Cardiac septum (tissue), 1 donor: ENCODE data around the gene CCDC188. TPM values are rescaled to one million over a fixed set of nuclear protein-coding genes. Genes with fewer than 3 reads are reported as not detected.

Experiments used
- DNase-seq: peaks from one replicate; pipeline ENCODE4 v3.0.0-alpha.2; 2020; ENCODE audit warnings: low spot score
- intact Hi-C: fragments of 100-400 bp; cut with DNase I; formaldehyde crosslinking; loops from one replicate; pipeline ENCODE4 v1.14.0; 2022
- total RNA-seq: library from RNA; stranded (reverse); fragmentation: NEBNext Ultra II Directional; extraction: Animal tissue kit (Norgen Biotek cat#: 25700); gene quantifications from one replicate; pipeline ENCODE4 v1.2.1, GENCODE V29; 2021
- donor health status: DM: no; HTN: no; CAD: no.

The CCDC188 gene
- total RNA-seq, 1 donor from 2014 or later = 0.67 TPM

- no peak for DNase-seq
- intact Hi-C loops = no loop called here
Observed at GRCh38 chr22:20139391-20140106, 11.3 kb downstream of the CCDC188 start.

DNA sequence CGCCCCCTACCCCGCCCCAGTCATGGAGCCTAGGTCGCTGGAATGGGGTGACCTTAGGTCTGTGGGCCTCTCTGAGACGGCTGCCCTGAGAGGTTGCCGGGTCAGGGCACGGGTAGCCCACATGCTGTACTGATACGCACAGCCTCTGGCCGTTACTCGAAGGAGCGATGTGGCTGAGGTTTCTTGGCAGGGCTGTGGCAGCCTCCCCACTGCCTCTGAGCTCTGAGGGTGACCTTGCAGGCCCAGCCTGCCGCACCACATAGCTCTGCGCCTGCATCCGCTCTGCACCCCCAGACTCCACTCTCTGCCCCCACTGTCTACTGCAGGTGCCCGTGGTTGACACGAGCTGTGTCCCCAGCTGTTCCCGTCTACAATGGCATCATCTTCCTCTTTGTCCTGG lies 12.0 kb downstream of the CCDC188 start:
- intact Hi-C loops = no loop called here
- DNase-seq = no peak

DNA sequence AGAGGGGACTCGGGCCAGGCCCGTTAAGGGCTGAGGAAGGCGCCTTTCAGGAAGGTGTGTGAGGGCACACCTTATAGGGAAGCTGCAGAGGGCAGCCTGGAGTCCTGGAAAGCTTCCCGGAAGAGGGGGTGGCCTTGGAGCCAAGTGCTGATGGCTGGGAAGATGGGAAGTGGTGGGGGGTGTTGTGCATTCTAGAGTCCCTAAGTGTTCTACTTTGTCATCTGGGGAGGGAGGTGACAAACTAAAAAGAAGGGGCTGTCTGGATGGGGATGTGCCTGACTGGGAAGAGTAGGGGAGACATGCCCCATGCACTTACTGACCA lies 12.5 kb downstream of the CCDC188 start:
- intact Hi-C loops = no loop called here

DNA sequence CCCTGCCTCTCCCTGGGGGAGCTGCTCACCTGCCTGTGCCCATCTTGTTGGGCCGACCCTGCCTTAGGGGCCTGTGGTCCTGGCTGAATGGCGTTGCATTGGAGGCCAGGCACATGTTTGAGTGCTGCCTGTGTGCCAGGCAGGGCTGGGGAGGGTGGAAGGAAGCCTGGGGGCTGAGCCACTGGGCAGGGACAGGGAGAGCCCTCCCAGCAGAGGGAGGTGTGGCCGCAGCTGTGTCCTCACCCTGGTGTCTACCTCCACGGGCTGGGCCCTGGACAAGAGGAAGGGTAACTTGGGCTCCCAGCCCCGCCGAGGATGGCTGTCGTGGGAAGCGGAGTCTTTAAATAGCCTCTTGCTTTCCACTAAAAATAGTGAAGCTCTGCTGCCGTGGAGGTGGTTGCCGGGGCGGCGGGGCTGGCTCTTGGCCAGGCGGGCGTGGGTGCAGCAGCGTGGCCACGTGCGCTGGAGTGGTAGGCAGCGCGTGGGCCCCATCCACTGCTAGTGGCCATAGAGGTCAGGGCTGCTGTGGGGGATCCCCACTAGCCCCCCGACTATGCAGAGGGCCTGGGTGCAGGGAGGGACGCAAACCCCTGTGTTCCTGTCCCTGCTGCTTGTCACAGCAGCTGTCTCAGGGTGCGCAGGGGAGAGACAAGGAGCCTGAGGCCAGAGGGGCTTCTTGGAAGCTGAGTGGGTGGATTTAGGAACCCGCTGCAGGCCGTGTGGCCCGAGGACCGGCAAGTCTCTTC lies 13.0 kb downstream of the CCDC188 start:
- peak; percentile 86 for DNase-seq
- intact Hi-C loops = no loop called here

More for the DNA sequence above, 12.5 kb downstream of the CCDC188 start:
- no peak for DNase-seq

DNA sequence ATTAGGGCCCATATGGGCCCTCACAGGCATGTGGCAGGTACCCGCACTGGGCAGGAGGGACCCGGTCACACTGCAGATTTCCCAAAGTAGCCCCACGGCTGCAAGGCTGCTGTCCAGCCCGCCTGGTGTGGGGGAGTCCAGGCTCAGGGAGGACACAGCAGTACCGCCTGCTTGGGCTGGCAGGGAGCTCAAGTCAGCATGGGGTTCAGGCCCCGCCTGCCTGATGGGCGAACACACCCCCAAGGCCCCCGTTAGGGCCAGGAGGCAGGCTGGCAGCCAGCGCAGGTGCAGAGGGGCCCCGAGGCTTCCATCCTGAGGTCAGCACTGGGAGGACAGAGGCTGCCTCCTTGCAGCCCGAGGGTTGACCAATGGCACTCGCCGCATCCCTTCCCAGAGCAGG lies 13.7 kb downstream of the CCDC188 start:
- intact Hi-C loops = no loop called here

DNA sequence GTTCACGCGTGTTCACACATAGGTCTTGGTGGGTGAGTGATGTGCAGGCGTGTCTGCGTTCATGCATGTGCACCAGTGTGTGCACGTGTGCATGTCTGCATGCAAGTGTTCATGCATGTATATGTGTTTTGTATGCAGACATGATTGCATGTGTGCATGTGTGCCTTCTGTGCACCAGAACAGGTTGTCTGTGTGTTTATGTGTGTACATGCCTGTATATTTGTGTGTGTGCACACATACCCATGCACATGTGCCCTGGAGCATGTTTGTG lies 14.3 kb downstream of the CCDC188 start:
- intact Hi-C loops = no loop called here
- no peak for DNase-seq

More for the DNA sequence above, 13.7 kb downstream of the CCDC188 start:
- no peak for DNase-seq

DNA sequence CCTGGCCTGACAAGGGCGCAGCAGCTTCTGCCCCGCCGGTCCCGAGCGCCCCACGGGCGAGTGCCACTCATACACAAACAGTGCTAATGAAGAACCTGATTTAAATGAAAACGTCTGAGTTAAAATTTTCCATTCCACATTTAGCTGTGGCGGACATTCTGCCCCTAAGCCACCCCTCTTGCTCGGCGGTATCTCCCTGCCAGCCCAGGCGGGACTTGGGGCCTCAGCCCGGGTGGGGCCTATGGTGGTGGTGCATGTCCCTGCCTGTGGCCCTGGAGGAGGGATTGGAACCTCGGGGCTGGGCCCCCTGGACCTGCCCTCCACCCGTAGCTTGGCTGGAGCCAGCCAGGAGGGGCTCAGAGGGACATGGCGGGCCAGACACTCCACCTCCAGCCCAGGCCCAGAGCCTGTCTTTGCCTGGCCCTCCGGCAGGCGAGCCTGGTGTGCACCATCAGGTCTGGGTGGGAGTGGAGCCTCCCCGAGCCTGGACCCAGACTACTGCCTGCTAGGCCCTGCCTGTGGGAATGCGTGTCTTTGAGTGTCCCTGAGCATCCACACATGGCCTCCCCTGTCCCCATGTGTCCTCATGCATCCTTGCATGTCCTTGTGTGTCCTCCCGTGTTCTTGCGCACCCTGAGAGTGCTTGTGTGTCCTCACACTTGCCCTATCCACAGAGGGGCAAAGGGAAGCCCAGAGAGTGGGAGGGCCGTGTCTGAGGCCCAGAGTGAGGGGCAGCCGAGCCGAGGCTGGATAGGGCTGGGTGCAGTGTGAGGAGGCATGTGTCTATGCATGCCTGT lies 14.9 kb downstream of the CCDC188 start:
- intact Hi-C loops = no loop called here
- no peak for DNase-seq

- intact Hi-C loops = no loop called here
- DNase-seq = no peak
Observed at GRCh38 chr22:20135265-20135664, 15.6 kb downstream of the CCDC188 start.

- intact Hi-C loops = no loop called here
- no peak for DNase-seq
Observed at GRCh38 chr22:20133930-20134549, 16.8 kb downstream of the CCDC188 start.

DNA sequence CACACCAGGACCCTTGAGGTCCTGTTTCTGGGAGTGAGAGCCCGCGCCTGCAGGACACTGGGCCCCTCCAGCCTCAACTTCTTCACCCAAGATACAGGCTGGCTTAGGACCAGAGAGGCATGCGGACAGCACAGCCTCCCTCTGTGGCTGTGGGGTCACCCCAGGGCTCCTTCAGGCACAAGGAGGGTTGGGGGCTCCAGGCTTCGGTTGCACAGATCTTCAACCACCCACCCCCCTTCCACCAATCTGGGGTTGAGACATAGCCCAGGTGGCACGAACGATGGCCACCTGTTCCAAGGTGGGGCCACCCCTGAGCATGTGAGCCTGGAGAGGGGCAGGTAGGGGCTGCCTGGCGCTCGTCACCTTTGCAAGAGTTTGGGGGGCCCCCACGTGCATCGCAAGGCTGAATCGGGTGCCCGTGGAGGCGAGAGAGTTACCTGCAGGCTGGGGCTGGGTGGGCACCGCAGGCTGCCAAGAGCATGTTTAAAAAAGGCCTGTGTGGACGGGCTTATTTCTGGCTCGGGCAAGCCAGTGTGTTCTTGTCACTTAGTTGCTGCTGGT lies 18.1 kb downstream of the CCDC188 start:
- intact Hi-C loops = no loop called here
- DNase-seq = no peak

DNA sequence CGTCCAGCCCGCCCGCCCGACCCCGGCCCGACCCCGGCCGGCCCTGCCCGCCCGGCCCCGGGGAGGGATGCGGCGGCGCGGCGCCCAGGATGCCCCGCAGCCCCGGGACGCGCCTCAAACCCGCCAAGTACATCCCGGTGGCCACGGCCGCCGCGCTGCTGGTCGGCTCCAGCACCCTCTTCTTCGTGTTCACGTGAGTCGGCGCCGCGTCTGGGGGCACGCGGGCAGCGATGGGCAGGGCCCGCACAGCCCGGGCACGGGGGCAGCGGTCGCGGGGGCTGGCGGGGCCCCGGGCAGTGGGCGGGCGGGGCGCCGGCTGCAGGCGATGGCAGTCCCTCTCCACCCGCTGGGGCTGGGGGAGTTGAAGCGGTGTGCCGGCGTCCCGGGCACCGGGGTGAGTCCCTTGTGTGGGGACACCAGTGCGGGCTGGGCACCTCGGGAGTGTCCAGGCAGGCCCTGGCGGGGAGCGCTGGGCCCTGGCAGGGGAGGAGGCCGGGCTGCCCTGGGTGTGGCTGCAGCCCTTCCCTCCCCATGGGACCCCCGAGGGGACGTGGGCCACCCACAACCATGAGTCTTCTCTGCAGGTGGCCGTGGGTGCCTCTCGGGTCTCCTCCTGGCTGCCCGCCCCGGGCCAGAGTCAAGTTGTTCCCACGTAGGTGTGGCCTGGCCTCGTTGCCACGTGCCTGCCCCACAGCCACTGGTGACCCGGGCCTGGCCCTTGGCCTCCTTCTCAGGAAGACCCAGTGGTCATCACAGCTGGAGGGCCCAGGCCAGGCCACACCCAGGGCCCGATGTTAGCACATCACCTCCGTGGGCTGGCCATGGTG lies 18.8 kb downstream of the CCDC188 start:
- intact Hi-C loops = loop anchor here (2.0 kb wide), 1 partner anchor 115 kb away; the partner anchor contains the start of gene ARVCF
- no peak for DNase-seq

- intact Hi-C loops = loop anchor here (2.0 kb wide), 1 partner anchor 115 kb away; the partner anchor contains the start of gene ARVCF
- DNase-seq = no peak
Observed at GRCh38 chr22:20131597-20131858, 19.3 kb downstream of the CCDC188 start, which contains the start of gene ZDHHC8. Gene ZDHHC8, plus strand, starts transcription at chr22:20131804. Its CDS starts 144 bp downstream, at chr22:20131948.

DNA sequence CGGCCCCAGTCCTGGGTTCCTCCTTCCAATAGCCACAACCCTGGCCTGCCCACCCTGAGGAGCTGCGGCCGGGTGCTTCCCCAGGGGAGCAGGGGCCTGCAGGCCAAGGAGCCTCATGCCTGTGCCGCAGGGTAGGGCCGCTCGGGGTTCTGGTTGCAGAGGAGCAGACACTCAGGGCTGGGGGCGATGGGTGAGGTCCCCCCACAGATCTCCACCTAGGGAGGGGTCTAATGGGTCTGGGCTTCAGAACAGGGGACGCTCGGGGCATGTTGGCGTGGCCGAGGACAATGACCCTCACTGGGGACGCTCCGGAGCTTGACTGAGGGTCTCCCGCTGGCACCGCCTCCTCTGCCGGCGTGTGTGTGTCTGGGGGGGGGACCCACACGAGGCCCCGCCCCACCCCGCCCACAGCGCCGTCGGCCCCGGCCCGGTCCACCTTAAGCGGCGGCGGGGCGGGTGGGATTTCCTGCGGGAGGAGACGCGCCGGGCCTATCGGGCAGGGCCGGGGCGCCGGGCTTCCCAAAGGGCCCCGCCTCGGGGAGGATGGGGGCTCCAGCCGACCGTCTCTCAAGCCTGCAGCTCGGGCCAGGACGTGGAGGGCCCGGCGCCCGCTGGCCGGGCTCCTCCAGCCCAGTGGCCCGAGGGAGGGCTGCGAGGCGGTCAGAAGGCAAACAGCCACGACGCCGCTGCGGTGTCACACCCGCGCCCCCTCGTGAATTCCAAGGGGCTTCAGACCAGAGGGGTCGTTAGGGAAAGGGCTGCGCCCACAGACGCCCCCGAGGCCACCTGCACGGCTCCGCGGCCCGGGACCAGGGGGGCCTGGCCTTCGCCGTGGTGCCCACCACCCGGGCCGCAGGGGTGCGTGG lies 19.9 kb downstream of the CCDC188 start:
- peak; percentile 91 for DNase-seq
- intact Hi-C loops = loop anchor here (2.0 kb wide), 1 partner anchor 114 kb away; the partner anchor contains the start of gene ARVCF

- no peak for DNase-seq
- intact Hi-C loops = loop anchor here (2.0 kb wide), 1 partner anchor 114 kb away; the partner anchor contains the start of gene ARVCF
Observed at GRCh38 chr22:20130319-20130718, 20.5 kb downstream of the CCDC188 start.

GRCh38 chr22:20129747-20130014 lies 21.2 kb downstream of the CCDC188 start:
- no peak for DNase-seq
- intact Hi-C loops = loop anchor here (2.0 kb wide), 1 partner anchor 113 kb away; the partner anchor contains the start of gene ARVCF

DNA sequence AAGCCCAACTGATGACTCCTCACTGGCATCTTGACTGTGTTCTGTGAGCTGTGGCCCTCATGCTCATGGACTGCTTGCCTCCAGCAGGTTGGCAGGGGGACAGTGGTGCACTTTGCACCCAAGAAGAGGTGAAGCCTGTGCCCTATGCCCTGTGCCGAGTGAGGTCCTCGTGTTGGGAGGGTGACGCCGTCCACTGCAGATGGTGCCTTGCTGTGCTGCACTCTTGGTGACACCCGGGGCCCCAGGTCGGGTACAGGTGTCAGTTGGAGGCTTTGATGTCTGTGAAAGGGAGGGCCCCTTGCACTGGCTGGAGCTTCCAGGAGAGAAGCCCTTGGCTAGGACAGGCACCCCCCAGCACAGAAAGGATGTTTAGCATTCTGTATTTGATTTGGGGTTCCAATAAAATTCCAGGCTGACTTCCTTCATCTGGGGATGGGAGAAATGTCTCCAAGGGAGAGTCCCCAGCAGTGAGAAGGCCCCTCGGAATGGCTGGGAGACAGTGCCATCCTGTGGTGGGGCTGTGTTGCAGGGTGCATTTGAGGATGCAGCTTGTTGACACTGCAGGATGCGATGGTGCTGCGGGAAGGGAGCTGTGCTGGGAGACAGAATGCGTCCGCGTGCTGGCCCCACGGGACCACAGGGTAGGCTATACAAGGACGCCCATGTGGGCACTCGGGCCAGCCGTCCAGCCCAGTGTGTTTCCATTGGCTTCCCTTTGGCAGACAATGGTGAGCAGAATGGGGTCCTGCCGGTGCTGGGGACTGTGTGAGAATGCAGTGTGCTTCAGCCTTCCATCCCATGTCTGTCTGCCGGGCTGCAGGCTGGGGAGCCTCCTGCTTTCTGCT lies 21.7 kb downstream of the CCDC188 start:
- intact Hi-C loops = no loop called here
- DNase-seq = no peak

DNA sequence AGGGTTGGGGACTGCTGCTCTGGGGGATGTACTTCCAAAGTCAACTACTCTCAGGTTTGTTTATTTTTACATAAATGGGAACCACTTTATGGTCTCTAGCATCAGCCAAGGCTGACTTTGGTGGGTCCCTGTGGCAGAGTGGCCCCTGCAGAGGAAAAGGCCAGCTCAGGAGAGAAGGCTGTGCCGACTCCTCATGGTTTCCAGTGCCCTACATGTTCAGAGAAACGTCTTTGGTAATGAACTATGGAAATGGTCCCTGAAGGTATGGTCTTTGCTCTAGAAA lies 22.3 kb downstream of the CCDC188 start:
- no peak for DNase-seq
- intact Hi-C loops = no loop called here
